K562 (cell line): ENCODE results near the gene GNAT2. TPM values are rescaled to one million over a fixed set of nuclear protein-coding genes. Genes with fewer than 3 reads are reported as not detected.

Source experiments
- AFF4 ChIP-seq: sonication (generic); formaldehyde crosslinking; IDR thresholded peaks from 2 replicates; pipeline ENCODE4 v1.8.0; 2023; ENCODE audit warnings: mild to moderate bottlenecking, missing genetic modification reagents
- DIDO1 ChIP-seq: fragments of 450-650 bp; IDR thresholded peaks from 2 replicates; pipeline ENCODE4 v1.6.1; 2016; ENCODE audit warnings: low read depth, missing biosample characterization, missing genetic modification characterization
- MGA ChIP-seq: fragments of 450-650 bp; IDR thresholded peaks from 2 replicates; pipeline ENCODE4 v1.6.1; 2016; ENCODE audit warnings: mild to moderate bottlenecking, moderate library complexity
- NR2F6 ChIP-seq: fragments of 450-650 bp; formaldehyde crosslinking; IDR thresholded peaks from 2 replicates; pipeline ENCODE4 v1.4.0; 2020; ENCODE audit warnings: mild to moderate bottlenecking
- PCBP1 ChIP-seq: fragments of 200-400 bp; formaldehyde crosslinking; IDR thresholded peaks from 2 replicates; pipeline ENCODE4 v1.6.1; 2018; ENCODE audit warnings: mild to moderate bottlenecking, low read depth, low read length; ENCODE audit not compliant: poor library complexity, severe bottlenecking
- RBM22 ChIP-seq: fragments of 200-400 bp; formaldehyde crosslinking; IDR thresholded peaks from 2 replicates; pipeline ENCODE4 v1.6.1; 2018; ENCODE audit warnings: low read length, low read depth; ENCODE audit not compliant: poor library complexity, severe bottlenecking
- TBL1XR1 ChIP-seq, 2 experiments: IDR thresholded peaks; 2 replicates each; pipeline ENCODE4 v1.6.1; 2012; ENCODE audit warnings: improper control_type of control experiment in 2 of 2, low read length in 2 of 2, mild to moderate bottlenecking in 1 of 2
- ZNF695 ChIP-seq: fragments of 450-650 bp; formaldehyde crosslinking; IDR thresholded peaks from 2 replicates; pipeline ENCODE4 v1.4.0; 2020; ENCODE audit warnings: mild to moderate bottlenecking, moderate library complexity
- polyA plus RNA-seq, 8 experiments: library from polyadenylated mRNA; depleted of rRNA in 4 of 8; stranded (reverse) in 5 of 8; unstranded in 3 of 8; fragments of >200 nt; fragmentation: Nextera tagmentation in 2 of 8; fragmentation: Illumina TruSeq in 1 of 8; extraction: Ambion mirVana in 2 of 8; extraction: Trizol in 1 of 8; gene quantifications; 2 replicates each; pipeline versions ENCODE4 v1.2.1 to v1.2.3, GENCODE V29; 2011 to 2014; ENCODE audit warnings: inconsistent platforms in 1 of 8, missing spikeins in 1 of 8
- total RNA-seq, 7 experiments: library from RNA; depleted of rRNA in 6 of 7; stranded (reverse); fragments of >200 nt in 6 of 7; fragmentation: Illumina TruSeq in 2 of 7; extraction: Trizol in 2 of 7; gene quantifications; 2 replicates each; pipeline versions ENCODE4 v1.2.1 to v1.2.3, GENCODE V29; 2011 to 2021; ENCODE audit warnings: low replicate concordance in 1 of 7

Gene GNAT2
- total and polyA plus RNA-seq, 9 of the 15 experiments (the other 6 are each of a cell fraction or from before 2014, with no cell fraction given): 0.06 to 0.52 (median 0.24) TPM; not detected in 1

DNA sequence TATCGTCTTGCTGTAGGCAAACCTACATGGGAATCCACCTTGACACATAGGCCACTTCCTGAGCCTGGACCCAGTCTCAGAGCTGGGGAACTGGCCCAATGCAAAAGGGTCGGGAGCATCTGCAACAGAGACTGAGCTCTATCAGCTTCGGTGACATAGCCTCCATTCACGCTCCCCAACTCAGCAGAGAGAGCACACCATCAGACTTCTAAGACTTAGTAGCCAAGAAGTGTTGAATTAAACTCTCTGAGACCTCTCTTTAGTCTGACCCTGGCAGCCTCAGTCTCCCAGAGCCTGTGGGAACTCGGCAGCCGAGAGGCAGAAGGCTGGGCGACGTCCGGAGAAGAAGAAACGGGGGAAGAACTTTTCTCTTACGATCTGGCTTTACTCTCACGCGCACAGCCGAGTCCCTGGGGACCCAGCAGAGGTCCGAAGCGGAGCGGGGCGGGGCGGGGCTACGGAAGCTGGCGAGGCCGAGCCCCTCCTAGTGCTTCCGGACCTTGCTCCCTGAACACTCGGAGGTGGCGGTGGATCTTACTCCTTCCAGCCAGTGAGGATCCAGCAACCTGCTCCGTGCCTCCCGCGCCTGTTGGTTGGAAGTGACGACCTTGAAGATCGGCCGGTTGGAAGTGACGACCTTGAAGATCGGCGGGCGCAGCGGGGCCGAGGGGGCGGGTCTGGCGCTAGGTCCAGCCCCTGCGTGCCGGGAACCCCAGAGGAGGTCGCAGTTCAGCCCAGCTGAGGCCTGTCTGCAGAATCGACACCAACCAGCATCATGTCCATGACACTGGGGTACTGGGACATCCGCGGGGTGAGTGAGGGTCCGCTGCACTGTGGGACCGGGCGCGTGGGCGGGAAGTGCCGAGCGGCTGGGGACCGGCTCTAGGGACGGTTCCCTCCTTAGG is 36.5 kb upstream of the GNAT2 start, which contains the start of gene GSTM4 (continued):
- TF ChIP-seq AFF4 (CRISPR knock-in tag): no peak
- peak; percentile 79 for TF ChIP-seq MGA
- no peak for TF ChIP-seq PCBP1
- TF ChIP-seq ZNF695: no peak
- TF ChIP-seq TBL1XR1 (IDR thresholded peaks at IDR 0.05; ENCODE audit: low read length in 2 of 2): 0 out of 4 replicates have a peak, but pooled peaks of 1 of the 2 experiments have one; percentile 40
- no peak for TF ChIP-seq RBM22
- no peak for TF ChIP-seq NR2F6 (CRISPR knock-in tag)
- TF ChIP-seq DIDO1 (tag): no peak
